GM12892 (cell line): ENCODE data around the gene NEUROG3.

Source experiments
- DNase-seq: peaks from one replicate; pipeline ENCODE4 v3.0.0; 2011; ENCODE audit not compliant: insufficient read length
- FAIRE-seq: peaks from 2 replicates; lab custom pipeline; 2011; peaks lifted over from hg19 to GRCh38; lab: Jason Lieb, UNC
- POLR2A ChIP-seq: IDR thresholded peaks from 2 replicates; pipeline ENCODE4 v1.6.1; 2011; ENCODE audit warnings: low read depth, low read length, control low read depth
- POLR2AphosphoS5 ChIP-seq: IDR thresholded peaks from 2 replicates; pipeline ENCODE4 v1.6.1; 2011; ENCODE audit warnings: low read depth, low read length, control low read depth
- TAF1 ChIP-seq: IDR thresholded peaks from 2 replicates; pipeline ENCODE4 v1.6.1; 2011; ENCODE audit warnings: low read depth, mild to moderate bottlenecking, control low read depth, low read length, borderline replicate concordance

The NEUROG3 gene

GRCh38 chr10:69569396-69569934 is 3.8 kb downstream of the NEUROG3 start:
- DNase-seq (no peak), FAIRE-seq (no peak)
- TF ChIP-seq POLR2A (no peak), TAF1 (no peak), POLR2AphosphoS5 (no peak)

- FAIRE-seq: no peak
- no peak for DNase-seq
- TF ChIP-seq TAF1 (no peak), POLR2A (no peak)
Observed at GRCh38 chr10:69568472-69569395, 4.5 kb downstream of the NEUROG3 start.

GRCh38 chr10:69567920-69568319 is 5.3 kb downstream of the NEUROG3 start:
- no peak for DNase-seq
- TF ChIP-seq POLR2AphosphoS5: no peak
- TF ChIP-seq POLR2A: no peak
- no peak for TF ChIP-seq TAF1
- FAIRE-seq: no peak

- FAIRE-seq (no peak), DNase-seq (no peak)
- TF ChIP-seq POLR2AphosphoS5 (no peak), TAF1 (no peak), POLR2A (no peak)
Observed at GRCh38 chr10:69562731-69563254, 10.4 kb downstream of the NEUROG3 start.

GRCh38 chr10:69559525-69559924 is 13.7 kb downstream of the NEUROG3 start:
- no peak for TF ChIP-seq TAF1
- TF ChIP-seq POLR2AphosphoS5: no peak
- no peak for TF ChIP-seq POLR2A
- no peak for DNase-seq
- no peak for FAIRE-seq

- TF ChIP-seq TAF1 (no peak), POLR2AphosphoS5 (no peak), POLR2A (no peak)
- FAIRE-seq (peak; percentile 24), DNase-seq (no peak)
Observed at GRCh38 chr10:69558559-69558958, 14.7 kb downstream of the NEUROG3 start.

- TF ChIP-seq POLR2AphosphoS5: no peak
- TF ChIP-seq TAF1: no peak
- TF ChIP-seq POLR2A: no peak
- FAIRE-seq (no peak), DNase-seq (no peak)
Observed at GRCh38 chr10:69554611-69555010, 18.6 kb downstream of the NEUROG3 start.

- TF ChIP-seq TAF1 (no peak), POLR2A (no peak), POLR2AphosphoS5 (no peak)
- FAIRE-seq (no peak), DNase-seq (no peak)
Observed at GRCh38 chr10:69553328-69553727, 19.9 kb downstream of the NEUROG3 start.

GRCh38 chr10:69552268-69552667 is 21.0 kb downstream of the NEUROG3 start:
- no peak for TF ChIP-seq POLR2A
- TF ChIP-seq POLR2AphosphoS5: no peak
- FAIRE-seq (no peak), DNase-seq (no peak)

- TF ChIP-seq TAF1 (no peak), POLR2A (no peak), POLR2AphosphoS5 (no peak)
- DNase-seq (no peak), FAIRE-seq (no peak)
Observed at GRCh38 chr10:69549959-69550358, 23.3 kb downstream of the NEUROG3 start.

- no peak for FAIRE-seq
- TF ChIP-seq TAF1 (no peak), POLR2AphosphoS5 (no peak), POLR2A (no peak)
- no peak for DNase-seq
Observed at GRCh38 chr10:69541463-69541862, 31.8 kb downstream of the NEUROG3 start.

- DNase-seq: no peak
- no peak for FAIRE-seq
- TF ChIP-seq POLR2AphosphoS5 (no peak), TAF1 (no peak), POLR2A (no peak)
Observed at GRCh38 chr10:69538461-69538860, 34.8 kb downstream of the NEUROG3 start.
